HG02973 (cell line): ENCODE measurements around the gene HCLS1.
"Not testable (repeated sequence)": the region's sequence is repeated elsewhere in the genome, so short reads cannot be mapped to it uniquely, and the experiment has no call there.

Source experiments
- ATAC-seq: cut with Tn5 transposase; IDR thresholded peaks from one replicate; pipeline ENCODE4 v1.9.1; 2021; ENCODE audit warnings: moderate library complexity; ENCODE audit not compliant: unreplicated experiment

The HCLS1 gene

GRCh38 chr3:121599900-121600299 lies 60.8 kb downstream of the HCLS1 start:
- not testable (repeated sequence) for ATAC-seq

- ATAC-seq = no peak
Measured at GRCh38 chr3:121598564-121598963, 62.1 kb downstream of the HCLS1 start.

GRCh38 chr3:121595765-121596406 lies 64.8 kb downstream of the HCLS1 start:
- ATAC-seq = no peak

GRCh38 chr3:121594850-121595249 lies 65.9 kb downstream of the HCLS1 start:
- no peak for ATAC-seq

GRCh38 chr3:121593806-121594205 lies 66.9 kb downstream of the HCLS1 start:
- ATAC-seq = not testable (repeated sequence)

GRCh38 chr3:121592856-121593702 lies 67.6 kb downstream of the HCLS1 start, which contains the start of gene FBXO40:
Gene FBXO40, plus strand, starts transcription at chr3:121593379. Its CDS starts 27,197 bp downstream, at chr3:121620576.
- ATAC-seq = no peak

- no peak for ATAC-seq
Measured at GRCh38 chr3:121584418-121584817, 76.3 kb downstream of the HCLS1 start.

GRCh38 chr3:121581691-121582090 lies 79.0 kb downstream of the HCLS1 start:
- no peak for ATAC-seq
